Mesenchymal stem cell (in vitro differentiated cells and primary cell): ENCODE measurements around the gene PRKG1.

Experiments
- DNase-seq: peaks from one replicate; pipeline ENCODE4 v3.0.0-alpha.2; 2013
- H2AFZ ChIP-seq: one replicate; pipeline ENCODE4 v1.6.1; 2013; ENCODE audit warnings: low read depth, mild to moderate bottlenecking, control low read depth, inconsistent platforms, low read length, moderate library complexity
- H2AK5ac ChIP-seq: 2 replicates; pipeline ENCODE4 v1.6.1; 2013; ENCODE audit warnings: low read length, moderate library complexity, mild to moderate bottlenecking, inconsistent platforms; ENCODE audit not compliant: severe bottlenecking
- H2BK120ac ChIP-seq: one replicate; pipeline ENCODE4 v1.6.1; 2013; ENCODE audit warnings: low read depth, mild to moderate bottlenecking, inconsistent platforms, low read length, moderate library complexity
- H2BK12ac ChIP-seq, 2 experiments: one replicate each; pipeline ENCODE4 v1.6.1; 2013; ENCODE audit warnings: inconsistent platforms in 2 of 2, low read length in 2 of 2, mild to moderate bottlenecking in 2 of 2, moderate library complexity in 2 of 2, control low read depth in 1 of 2
- H2BK15ac ChIP-seq: one replicate; pipeline ENCODE4 v1.6.1; 2013; ENCODE audit warnings: mild to moderate bottlenecking, low read depth, inconsistent platforms; ENCODE audit not compliant: poor library complexity, severe bottlenecking
- H2BK5ac ChIP-seq: 2 replicates; pipeline ENCODE4 v1.6.1; 2013; ENCODE audit warnings: low read depth, mild to moderate bottlenecking, low read length, control low read depth, inconsistent platforms; ENCODE audit not compliant: poor library complexity, severe bottlenecking
- H3K14ac ChIP-seq, 2 experiments: one replicate each; pipeline ENCODE4 v1.6.1; 2013; ENCODE audit warnings: inconsistent platforms in 2 of 2, low read length in 2 of 2, control low read depth in 1 of 2, mild to moderate bottlenecking in 1 of 2, moderate library complexity in 1 of 2
- H3K18ac ChIP-seq, 2 experiments: one replicate each; pipeline ENCODE4 v1.6.1; 2013; ENCODE audit warnings: inconsistent platforms in 2 of 2, low read length in 2 of 2, control low read depth in 1 of 2, low read depth in 1 of 2, mild to moderate bottlenecking in 1 of 2
- H3K23ac ChIP-seq, 2 experiments: one replicate each; pipeline ENCODE4 v1.6.1; 2013; ENCODE audit warnings: inconsistent platforms in 2 of 2, low read length in 2 of 2, mild to moderate bottlenecking in 2 of 2, moderate library complexity in 2 of 2, control low read depth in 1 of 2
- H3K27ac ChIP-seq: 2 replicates; pipeline ENCODE4 v1.5.1; 2013; ENCODE audit warnings: mild to moderate bottlenecking, moderate library complexity, low read length, control low read depth, inconsistent platforms; ENCODE audit not compliant: poor library complexity, severe bottlenecking
- H3K27me3 ChIP-seq, 2 experiments: 2 replicates each; pipeline versions ENCODE4 v1.6.1 to v1.7.0; 2013; ENCODE audit warnings: low read length in 2 of 2, mild to moderate bottlenecking in 2 of 2, moderate library complexity in 2 of 2, control low read depth in 1 of 2, inconsistent platforms in 1 of 2; ENCODE audit not compliant: control insufficient read depth in 1 of 2, insufficient read depth in 1 of 2
- H3K36me3 ChIP-seq, 2 experiments: 2 replicates each; pipeline versions ENCODE4 v1.6.1 to v1.7.0; 2013; ENCODE audit warnings: low read length in 2 of 2, control low read depth in 1 of 2, inconsistent platforms in 1 of 2, low read depth in 1 of 2, mild to moderate bottlenecking in 1 of 2; ENCODE audit not compliant: insufficient read depth in 2 of 2, control insufficient read depth in 1 of 2
- H3K4ac ChIP-seq, 2 experiments: one replicate each; pipeline ENCODE4 v1.6.1; 2013; ENCODE audit warnings: inconsistent platforms in 2 of 2, low read length in 2 of 2, mild to moderate bottlenecking in 2 of 2, moderate library complexity in 2 of 2, control low read depth in 1 of 2, low read depth in 1 of 2
- H3K4me1 ChIP-seq: 2 replicates; pipeline ENCODE4 v1.6.1; 2013; ENCODE audit warnings: low read depth, low read length, control low read depth; ENCODE audit not compliant: control insufficient read depth, insufficient read depth
- H3K4me2 ChIP-seq: 2 replicates; pipeline ENCODE4 v1.6.1; 2013; ENCODE audit warnings: low read length, mild to moderate bottlenecking, inconsistent platforms; ENCODE audit not compliant: poor library complexity, severe bottlenecking
- H3K4me3 ChIP-seq, 2 experiments: 2 replicates each; pipeline versions ENCODE4 v1.5.1 to v1.7.0; 2013; ENCODE audit warnings: low read length in 2 of 2, mild to moderate bottlenecking in 2 of 2, control low read depth in 1 of 2, low read depth in 1 of 2; ENCODE audit not compliant: insufficient read depth in 1 of 2
- H3K79me1 ChIP-seq: replicated peaks from 2 replicates; pipeline ENCODE4 v1.6.1; 2013; ENCODE audit warnings: mild to moderate bottlenecking, control low read depth, low read length, inconsistent platforms; ENCODE audit not compliant: poor library complexity, severe bottlenecking
- H3K9ac ChIP-seq: 2 replicates; pipeline ENCODE4 v1.7.0; 2013; ENCODE audit warnings: mild to moderate bottlenecking, low read length, moderate library complexity
- H3K9me3 ChIP-seq: 2 replicates; pipeline ENCODE4 v1.7.0; 2013; ENCODE audit warnings: mild to moderate bottlenecking, low read length; ENCODE audit not compliant: control insufficient read depth
- H4K8ac ChIP-seq: one replicate; pipeline ENCODE4 v1.6.1; 2013; ENCODE audit warnings: inconsistent platforms, mild to moderate bottlenecking, low read length, moderate library complexity
- H4K91ac ChIP-seq: one replicate; pipeline ENCODE4 v1.6.1; 2013; ENCODE audit warnings: mild to moderate bottlenecking, low read length, inconsistent platforms
- WGBS: methylation state at CpG from one replicate; pipeline ENCODE4 v1.1.7; 2013; ENCODE audit warnings: mixed read lengths; 5-methylcytosine and 5-hydroxymethylcytosine counted together

The PRKG1 gene

DNA sequence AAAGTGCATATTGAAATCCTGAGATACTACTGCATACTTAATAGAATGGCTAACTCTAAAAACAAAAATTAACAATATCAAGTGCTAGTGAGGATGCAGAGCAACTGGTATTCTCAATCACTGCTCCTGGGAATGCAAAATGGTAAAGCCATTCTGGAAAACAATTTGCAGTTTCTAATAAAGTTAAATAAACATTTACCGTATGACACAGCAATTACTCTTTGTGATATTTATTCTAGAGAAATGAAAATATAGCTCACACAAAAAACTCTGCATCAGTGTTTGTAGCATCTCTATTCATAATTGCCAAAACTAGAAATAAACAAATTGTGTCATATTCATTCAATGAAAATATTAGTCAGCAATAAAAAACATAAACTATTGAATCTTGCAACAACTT, 984.8 kb downstream of the PRKG1 start:
- H3K27me3 ChIP-seq: no peaks in the 10 kb centered on the region
- no peak overlapping the region for H3K4me3 ChIP-seq
- H3K23ac ChIP-seq: no peak overlapping the region
- H3K36me3 ChIP-seq: no peaks in the 10 kb centered on the region
- WGBS: no CpG with 5 or more reads among the region's 1 CpG
- no peak overlapping the region for H2BK12ac ChIP-seq
- H3K14ac ChIP-seq: no peak overlapping the region
- H2BK120ac ChIP-seq: no peak overlapping the region
- H3K79me1 ChIP-seq: no peaks in the 10 kb centered on the region
- H4K8ac ChIP-seq: no peak overlapping the region
- H3K4me1 ChIP-seq: no peaks in the 10 kb centered on the region
- H3K9me3 ChIP-seq: no peaks in the 10 kb centered on the region
- no peak overlapping the region for H3K4ac ChIP-seq
- no peak overlapping the region for H3K27ac ChIP-seq
- H3K18ac ChIP-seq: no peak overlapping the region
- no peak overlapping the region for H2AFZ ChIP-seq
- no peak for DNase-seq
- H4K91ac ChIP-seq: no peak overlapping the region
- H2AK5ac ChIP-seq: no peak overlapping the region
- no peak overlapping the region for H2BK5ac ChIP-seq
- no peak overlapping the region for H3K9ac ChIP-seq
- H2BK15ac ChIP-seq: no peak overlapping the region
- no peak overlapping the region for H3K4me2 ChIP-seq

DNA sequence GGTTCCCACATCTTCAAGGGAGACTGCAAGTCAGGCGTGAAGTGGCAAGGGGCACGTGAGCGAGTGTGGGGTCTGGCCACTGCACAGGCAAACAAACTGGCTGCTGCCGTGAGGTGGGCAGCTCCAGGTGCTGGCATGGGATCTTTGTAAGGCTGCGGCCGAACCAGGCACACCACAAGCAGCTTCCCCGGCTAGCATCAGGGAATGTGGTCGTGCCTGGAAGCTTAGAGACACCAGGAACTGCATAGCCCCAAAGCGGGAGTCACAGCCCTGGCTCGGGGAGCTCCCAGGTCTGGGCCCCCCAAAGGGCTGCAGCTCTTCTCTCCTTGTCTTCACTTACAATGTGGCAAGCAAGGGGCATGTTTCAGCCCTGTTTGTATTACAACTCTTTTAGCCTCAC, 988.9 kb downstream of the PRKG1 start:
- H2AK5ac ChIP-seq: no peak overlapping the region
- no peak overlapping the region for H3K4ac ChIP-seq
- no peaks in the 10 kb centered on the region for H3K4me1 ChIP-seq
- H3K14ac ChIP-seq: no peak overlapping the region
- no peak overlapping the region for H3K4me2 ChIP-seq
- H3K23ac ChIP-seq: no peak overlapping the region
- H2AFZ ChIP-seq: no peak overlapping the region
- WGBS: 90% methylated on average over 10 of the region's 10 CpGs
- H3K27me3 ChIP-seq: no peaks in the 10 kb centered on the region
- no peak overlapping the region for H3K27ac ChIP-seq
- no peak overlapping the region for H2BK12ac ChIP-seq
- no peak overlapping the region for H3K4me3 ChIP-seq
- H3K18ac ChIP-seq: no peak overlapping the region
- no peak overlapping the region for H2BK5ac ChIP-seq
- no peak overlapping the region for H3K9ac ChIP-seq
- H4K91ac ChIP-seq: no peak overlapping the region
- H3K9me3 ChIP-seq: no peaks in the 10 kb centered on the region
- no peak overlapping the region for H2BK15ac ChIP-seq
- H4K8ac ChIP-seq: peak overlapping the region; percentile 75
- H3K79me1 ChIP-seq: no peaks in the 10 kb centered on the region
- no peak overlapping the region for H2BK120ac ChIP-seq
- H3K36me3 ChIP-seq: no peaks in the 10 kb centered on the region
- DNase-seq: no peak

GRCh38 chr10:52064084-52064845, 990.0 kb downstream of the PRKG1 start:
- H3K4me2 ChIP-seq: no peak overlapping the region
- H3K4me3 ChIP-seq: no peak overlapping the region
- no peak overlapping the region for H2BK12ac ChIP-seq
- no peaks in the 10 kb centered on the region for H3K36me3 ChIP-seq
- peak overlapping the region; percentile 76 for H4K8ac ChIP-seq
- H2BK120ac ChIP-seq: no peak overlapping the region
- H3K23ac ChIP-seq: peak overlapping the region in 1 of 2 experiments; percentile 74
- H4K91ac ChIP-seq: no peak overlapping the region
- H2BK5ac ChIP-seq: no peak overlapping the region
- H2AFZ ChIP-seq: no peak overlapping the region
- H3K9me3 ChIP-seq: no peaks in the 10 kb centered on the region
- H3K18ac ChIP-seq: no peak overlapping the region
- no peak overlapping the region for H3K4ac ChIP-seq
- no peaks in the 10 kb centered on the region for H3K4me1 ChIP-seq
- H3K27ac ChIP-seq: no peak overlapping the region
- no peaks in the 10 kb centered on the region for H3K79me1 ChIP-seq
- 86% methylated on average over 9 of the region's 9 CpGs for WGBS
- no peak overlapping the region for H3K9ac ChIP-seq
- no peak for DNase-seq
- no peak overlapping the region for H2AK5ac ChIP-seq
- H3K14ac ChIP-seq: peak overlapping the region in 1 of 2 experiments; percentile 36
- no peak overlapping the region for H2BK15ac ChIP-seq
- no peaks in the 10 kb centered on the region for H3K27me3 ChIP-seq

DNA sequence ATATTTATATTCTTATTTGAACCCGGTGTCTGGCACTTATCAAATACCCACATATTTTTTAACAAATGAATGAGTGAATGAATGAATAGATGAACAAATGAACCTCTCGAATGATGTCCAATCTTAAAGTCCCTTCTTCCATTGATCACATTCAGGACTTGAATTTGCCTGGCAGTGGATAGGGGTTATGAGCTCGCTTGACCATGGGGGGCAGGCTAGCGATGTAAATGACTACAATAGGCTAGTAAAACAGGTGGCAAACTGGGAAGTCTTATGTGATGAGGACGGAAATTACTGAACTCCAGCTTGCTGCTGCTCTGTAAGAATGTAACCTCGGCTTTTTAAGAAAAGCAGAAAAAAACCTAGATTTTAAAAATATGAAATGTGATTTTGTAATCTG, 992.1 kb downstream of the PRKG1 start:
- no peak overlapping the region for H3K14ac ChIP-seq
- no peak overlapping the region for H2AFZ ChIP-seq
- H4K8ac ChIP-seq: no peak overlapping the region
- no peaks in the 10 kb centered on the region for H3K4me1 ChIP-seq
- H3K18ac ChIP-seq: no peak overlapping the region
- H3K79me1 ChIP-seq: no peaks in the 10 kb centered on the region
- H2BK5ac ChIP-seq: no peak overlapping the region
- H4K91ac ChIP-seq: no peak overlapping the region
- H3K36me3 ChIP-seq: no peaks in the 10 kb centered on the region
- no peak overlapping the region for H3K4ac ChIP-seq
- H2BK120ac ChIP-seq: no peak overlapping the region
- no peak for DNase-seq
- H3K4me3 ChIP-seq: no peak overlapping the region
- no peak overlapping the region for H2AK5ac ChIP-seq
- no peak overlapping the region for H3K23ac ChIP-seq
- 55% methylated on average over 5 of the region's 6 CpGs for WGBS
- no peak overlapping the region for H2BK12ac ChIP-seq
- H3K27me3 ChIP-seq: no peaks in the 10 kb centered on the region
- H3K4me2 ChIP-seq: no peak overlapping the region
- H3K27ac ChIP-seq: no peak overlapping the region
- no peak overlapping the region for H3K9ac ChIP-seq
- H3K9me3 ChIP-seq: no peaks in the 10 kb centered on the region
- H2BK15ac ChIP-seq: no peak overlapping the region
